A549 treated with DMSO at 1 μM for 4 hours (cell line): Measurements from ENCODE around the gene SPANXA1. TPM values are rescaled to one million over a fixed set of nuclear protein-coding genes. Genes with fewer than 3 reads are reported as not detected.

Experiments used
- total RNA-seq: library from RNA; stranded (reverse); fragments of 200-300 nt; extraction: Qiagen RNA extraction; gene quantifications from 5 replicates; pipeline ENCODE4 v1.2.3, GENCODE V29; 2022; ENCODE audit warnings: low read depth

The SPANXA1 gene
- total RNA-seq: 0.17 to 0.27 TPM (median 0.26 TPM) in 3 of 5 replicates, not detected in the others

DNA sequence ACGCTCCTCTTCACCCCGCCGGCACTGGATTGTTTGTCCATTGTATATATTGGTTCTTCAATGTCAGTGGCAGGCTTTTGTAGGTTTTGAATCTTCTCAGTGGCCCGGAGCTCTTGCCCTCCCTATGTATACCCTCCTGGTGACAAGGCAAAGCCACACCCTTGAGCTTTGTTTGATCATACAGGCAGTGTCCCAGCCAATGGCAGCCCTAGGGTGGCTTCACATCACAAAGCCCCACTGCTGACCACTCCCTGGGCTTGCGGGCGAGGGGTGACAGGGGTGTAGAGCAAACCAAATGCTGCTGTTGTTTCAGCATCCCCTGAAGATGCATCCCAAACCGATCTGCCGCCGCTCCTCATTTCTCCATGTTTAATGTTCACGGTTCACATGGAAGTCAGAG is at the start of gene SPANXA1:
Gene SPANXA1 (minus strand): TSS at position 101 of the 400 bp plus-strand sequence. CDS start 60 bp downstream, at position 41.

DNA sequence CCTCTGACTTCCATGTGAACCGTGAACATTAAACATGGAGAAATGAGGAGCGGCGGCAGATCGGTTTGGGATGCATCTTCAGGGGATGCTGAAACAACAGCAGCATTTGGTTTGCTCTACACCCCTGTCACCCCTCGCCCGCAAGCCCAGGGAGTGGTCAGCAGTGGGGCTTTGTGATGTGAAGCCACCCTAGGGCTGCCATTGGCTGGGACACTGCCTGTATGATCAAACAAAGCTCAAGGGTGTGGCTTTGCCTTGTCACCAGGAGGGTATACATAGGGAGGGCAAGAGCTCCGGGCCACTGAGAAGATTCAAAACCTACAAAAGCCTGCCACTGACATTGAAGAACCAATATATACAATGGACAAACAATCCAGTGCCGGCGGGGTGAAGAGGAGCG is 4.9 kb upstream of the SPANXA1 start, which contains the start of gene SPANXA2:
Gene SPANXA2 (plus strand): TSS at position 301 of the 400 bp plus-strand sequence. CDS start 60 bp downstream, at position 361.

Other genes starting within 250 kb of the SPANXA1 start
- gene SPANXA2, start 5.0 kb upstream of the SPANXA1 start, total RNA-seq: 0.17 to 0.27 TPM (median 0.26 TPM) in 3 of 5 replicates, not detected in the others
- 0.17 TPM in 1 of 5 replicates, not detected in the others for gene SPANXD, start 114.0 kb upstream of the SPANXA1 start, total RNA-seq